Measurements from ENCODE around the gene CATSPER1. TPM values are rescaled to one million over a fixed set of nuclear protein-coding genes. Genes with fewer than 3 reads are reported as not detected.

The CATSPER1 gene
- not detected for total RNA-seq

DNA sequence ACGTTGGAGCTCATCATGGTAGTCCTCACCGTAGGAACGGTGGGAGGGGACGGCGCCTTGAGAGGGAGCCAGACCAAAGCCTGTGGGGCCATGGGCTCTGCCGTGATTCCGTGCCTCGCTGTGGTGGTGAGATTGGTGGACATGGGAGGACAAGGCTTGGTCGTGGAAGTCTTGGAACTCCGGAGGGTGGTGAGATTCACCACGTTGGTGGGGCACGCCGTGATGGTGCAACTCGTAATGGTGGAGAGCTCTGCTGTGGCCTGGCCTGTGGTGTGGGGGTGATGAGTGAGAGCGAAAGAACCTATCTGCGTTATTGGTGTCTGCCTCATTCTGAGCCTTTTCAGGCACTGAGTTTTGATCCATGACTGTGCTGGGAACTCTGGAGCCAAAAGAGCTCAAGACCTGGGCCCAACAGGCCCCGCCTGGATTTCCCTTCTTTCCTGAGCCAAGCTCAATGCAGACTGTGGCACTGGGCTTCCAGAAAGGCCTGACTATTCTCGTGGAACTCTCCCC lies at the start of gene CATSPER1:
Gene CATSPER1 (minus strand): TSS at position 463 of the 513 bp plus-strand sequence. CDS start 100 bp downstream, at position 363.
- DNase-seq: no peak

DNA sequence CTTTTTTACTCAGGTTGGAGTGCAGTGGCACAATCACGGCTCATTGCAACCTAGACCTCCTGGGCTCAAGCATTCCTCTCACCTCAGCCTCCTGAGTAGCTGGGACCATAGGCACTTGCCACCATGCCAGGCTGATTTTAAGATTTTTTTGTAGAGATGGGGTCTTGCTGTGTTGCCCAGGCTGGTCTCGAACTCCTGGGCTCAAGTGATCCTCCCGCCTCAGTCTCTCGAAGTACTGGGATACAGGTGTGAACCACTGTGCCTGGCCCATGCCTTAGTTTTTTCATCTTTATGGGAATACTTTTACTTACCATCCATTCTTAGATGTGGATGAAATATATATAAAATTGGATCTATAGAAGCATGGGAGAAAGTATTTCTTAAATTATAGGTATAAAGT lies 49.0 kb upstream of the CATSPER1 start:
- no peak for DNase-seq

DNA sequence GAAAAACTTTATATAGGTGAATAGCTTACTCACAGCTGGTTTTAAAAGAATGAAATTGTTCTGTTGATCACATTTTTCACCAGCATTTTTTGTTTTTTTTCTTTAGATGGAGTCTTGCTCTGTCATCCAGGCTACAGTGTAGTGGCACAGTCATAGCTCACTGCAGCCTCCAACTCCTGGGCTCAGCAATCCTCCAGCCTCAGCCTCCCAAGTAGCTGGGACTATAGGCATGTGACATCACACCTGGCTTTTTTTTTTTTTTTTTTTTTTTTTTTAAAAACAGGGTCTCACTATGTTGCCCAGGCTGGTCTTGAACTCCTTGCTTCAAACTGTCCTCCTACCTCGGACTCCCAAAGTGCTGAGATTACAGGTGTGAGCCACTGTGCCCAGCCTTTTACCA lies 47.4 kb upstream of the CATSPER1 start:
- no peak for DNase-seq

DNA sequence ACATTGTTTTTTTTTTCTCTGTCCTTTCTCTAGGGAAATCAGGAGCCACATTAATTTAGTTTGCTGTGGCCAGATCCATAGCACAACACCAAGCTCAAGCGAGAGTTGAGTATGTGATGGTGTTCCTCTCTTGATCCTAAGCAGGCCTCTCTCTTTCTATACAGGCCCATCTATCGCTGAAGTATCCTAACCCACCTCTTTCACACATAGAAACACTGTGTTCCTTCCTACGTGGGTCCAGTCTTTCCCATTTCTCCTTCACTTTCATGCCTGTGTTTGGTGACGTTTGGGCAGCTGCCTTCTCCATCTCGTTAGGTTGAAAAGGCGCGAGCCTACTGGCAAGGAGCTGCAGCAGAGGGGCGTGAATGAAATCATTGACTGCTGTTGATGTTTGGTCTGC lies 46.2 kb upstream of the CATSPER1 start:
- DNase-seq: no peak

DNA sequence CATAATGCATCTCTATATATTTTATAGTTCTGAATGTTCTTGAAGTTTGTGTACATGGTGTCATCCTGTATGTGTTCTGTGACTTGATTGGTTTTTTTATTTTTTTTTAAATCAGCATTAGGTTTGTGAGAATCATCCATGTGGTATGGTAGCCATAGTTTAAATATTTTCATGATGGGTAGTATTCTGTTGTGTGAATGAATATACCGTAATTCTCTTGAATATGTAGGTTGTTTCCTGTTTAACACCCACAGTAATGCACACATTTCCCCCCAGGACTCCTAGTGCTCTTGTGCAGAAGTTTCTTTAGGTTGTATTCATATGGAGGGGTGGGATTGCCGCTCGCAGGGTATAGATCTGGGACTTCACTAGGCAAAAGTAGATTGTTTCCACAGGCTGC lies 45.8 kb upstream of the CATSPER1 start:
- no peak for DNase-seq

DNA sequence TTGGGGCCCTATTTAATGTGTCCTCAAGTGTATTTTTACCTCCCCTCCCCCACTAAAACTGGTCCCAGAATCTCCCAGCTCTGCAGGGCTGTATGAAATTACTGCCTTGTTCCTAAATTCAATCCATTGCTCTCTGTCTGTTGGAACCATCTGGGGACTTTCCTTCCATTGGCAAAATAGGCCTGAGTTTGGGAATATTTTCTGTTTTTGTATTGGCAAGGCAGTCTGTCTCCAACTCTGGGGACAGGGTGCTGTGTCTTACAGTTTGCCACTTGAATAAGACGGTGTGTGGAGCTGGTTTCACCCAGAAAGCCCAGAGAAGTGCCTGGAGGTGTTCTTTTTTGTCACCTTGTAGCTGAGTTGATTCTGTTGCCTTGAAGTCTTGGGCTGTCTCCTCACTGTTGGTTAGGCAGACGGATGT lies 45.1 kb upstream of the CATSPER1 start:
- DNase-seq: no peak

DNA sequence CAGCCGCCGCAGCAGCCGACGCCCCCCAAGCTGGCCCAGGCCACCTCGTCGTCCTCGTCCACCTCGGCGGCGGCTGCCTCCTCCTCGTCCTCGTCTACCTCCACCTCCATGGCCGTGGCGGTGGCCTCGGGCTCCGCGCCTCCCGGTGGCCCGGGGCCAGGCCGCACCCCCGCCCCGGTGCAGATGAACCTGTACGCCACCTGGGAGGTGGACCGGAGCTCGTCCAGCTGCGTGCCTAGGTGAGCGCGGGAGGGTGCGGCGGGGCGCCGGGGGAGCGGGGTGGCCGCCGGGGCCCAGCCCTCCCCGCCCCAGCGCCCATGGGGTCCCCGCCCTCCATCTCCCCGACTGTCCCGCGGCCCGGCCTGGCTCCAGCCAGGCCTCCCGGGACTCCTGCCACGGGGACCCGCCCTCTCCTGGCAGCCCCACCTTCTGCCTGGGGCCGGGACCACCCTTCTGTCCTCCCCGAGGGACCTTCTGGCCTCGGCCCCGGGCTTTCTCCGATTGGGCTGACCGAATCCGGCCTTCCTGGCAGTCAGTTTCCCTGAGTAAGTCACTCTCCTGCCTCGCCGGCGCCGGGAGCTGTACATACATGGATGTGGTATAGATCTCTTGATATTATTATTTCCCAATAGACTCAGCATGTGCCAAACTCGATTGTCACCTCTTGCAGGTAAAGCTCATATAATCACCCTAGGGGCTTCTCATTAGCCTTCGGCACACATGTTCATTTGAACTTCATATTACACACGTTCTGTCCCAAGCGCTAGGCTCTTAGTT lies 44.5 kb upstream of the CATSPER1 start:
- peak; percentile 24 for DNase-seq

DNA sequence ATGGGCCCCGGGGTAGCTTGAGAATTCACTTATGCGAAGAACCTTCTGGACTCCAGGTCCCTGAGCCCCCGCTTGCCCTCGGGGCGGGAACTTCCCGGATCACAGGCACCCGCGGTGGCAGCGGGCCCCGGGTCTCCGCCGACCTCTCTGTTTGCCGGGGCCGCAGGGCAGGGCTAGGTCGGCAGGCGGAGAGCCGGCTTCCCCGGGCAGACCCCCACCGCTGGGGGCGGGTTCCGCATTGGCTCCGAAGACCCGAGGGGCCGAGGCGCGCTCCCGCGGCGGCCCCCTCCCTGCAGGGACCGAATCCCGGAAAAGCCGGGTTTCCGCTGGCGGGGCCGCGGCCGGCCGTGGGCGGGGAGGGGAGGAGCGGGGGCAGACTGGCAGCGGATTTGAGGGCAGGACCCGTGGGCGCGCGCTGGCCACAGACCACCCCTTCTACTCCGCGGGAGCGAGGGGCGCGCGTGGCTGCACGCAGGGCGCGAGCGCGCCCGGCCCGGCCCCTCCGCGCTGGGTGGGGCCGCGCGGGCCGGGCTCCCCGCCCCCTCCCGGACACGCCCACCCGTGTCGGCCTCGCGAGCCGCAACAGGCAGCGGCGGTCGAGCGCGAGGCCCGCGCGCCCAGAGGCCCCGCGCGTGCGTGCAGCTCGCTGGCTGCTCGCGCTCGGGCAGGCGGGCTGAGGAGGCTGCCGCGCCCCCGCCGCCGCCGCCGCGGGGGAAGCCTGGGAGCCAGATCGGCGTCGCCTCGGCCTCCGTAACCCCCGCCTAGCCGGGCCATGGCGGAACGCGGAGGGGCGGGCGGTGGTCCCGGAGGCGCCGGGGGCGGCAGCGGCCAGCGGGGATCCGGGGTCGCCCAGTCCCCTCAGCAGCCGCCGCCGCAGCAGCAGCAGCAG lies 43.7 kb upstream of the CATSPER1 start, which contains the start of gene PACS1:
Gene PACS1 (plus strand): TSS at position 558 of the 889 bp plus-strand sequence. CDS start 215 bp downstream, at position 773.
- peak; percentile 50 for DNase-seq

DNA sequence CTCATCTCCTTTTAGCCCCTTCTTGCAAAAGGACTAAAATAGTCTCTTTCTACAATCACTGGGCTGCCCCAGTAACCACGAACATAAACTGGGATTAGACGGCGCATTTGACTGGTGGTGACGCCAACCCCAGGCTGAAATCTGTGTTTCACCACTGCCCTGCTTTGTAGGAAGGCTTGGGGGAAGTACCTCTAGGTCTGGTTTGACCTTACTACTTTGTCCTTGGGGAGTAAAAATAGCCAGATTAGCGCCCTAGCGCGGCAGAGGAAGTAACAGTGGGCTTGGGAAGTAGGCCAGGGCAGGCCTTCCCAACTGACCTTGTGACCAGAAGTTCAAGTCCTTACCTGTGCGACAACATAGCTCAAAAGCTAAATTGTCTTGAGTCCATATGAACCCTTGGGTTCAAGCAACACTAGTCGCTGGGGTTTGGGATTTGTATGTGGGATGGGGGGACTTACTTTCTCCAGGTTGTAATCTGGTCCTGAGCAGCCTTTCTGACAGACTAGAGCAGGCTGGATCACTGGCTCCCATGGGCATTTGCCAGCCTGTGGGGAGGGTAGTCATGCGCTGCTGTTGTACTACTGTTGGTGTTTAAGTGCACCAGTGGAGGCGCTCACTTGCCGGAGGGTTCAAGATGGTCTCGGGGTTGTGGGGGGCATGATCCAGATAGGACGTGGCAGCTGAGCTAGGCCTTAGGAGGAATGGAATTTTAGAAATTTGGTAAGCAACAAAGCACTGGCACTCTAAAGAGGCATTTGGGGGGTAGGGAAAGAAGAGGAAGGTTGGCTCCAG lies 42.8 kb upstream of the CATSPER1 start:
- DNase-seq: peak; percentile 29

DNA sequence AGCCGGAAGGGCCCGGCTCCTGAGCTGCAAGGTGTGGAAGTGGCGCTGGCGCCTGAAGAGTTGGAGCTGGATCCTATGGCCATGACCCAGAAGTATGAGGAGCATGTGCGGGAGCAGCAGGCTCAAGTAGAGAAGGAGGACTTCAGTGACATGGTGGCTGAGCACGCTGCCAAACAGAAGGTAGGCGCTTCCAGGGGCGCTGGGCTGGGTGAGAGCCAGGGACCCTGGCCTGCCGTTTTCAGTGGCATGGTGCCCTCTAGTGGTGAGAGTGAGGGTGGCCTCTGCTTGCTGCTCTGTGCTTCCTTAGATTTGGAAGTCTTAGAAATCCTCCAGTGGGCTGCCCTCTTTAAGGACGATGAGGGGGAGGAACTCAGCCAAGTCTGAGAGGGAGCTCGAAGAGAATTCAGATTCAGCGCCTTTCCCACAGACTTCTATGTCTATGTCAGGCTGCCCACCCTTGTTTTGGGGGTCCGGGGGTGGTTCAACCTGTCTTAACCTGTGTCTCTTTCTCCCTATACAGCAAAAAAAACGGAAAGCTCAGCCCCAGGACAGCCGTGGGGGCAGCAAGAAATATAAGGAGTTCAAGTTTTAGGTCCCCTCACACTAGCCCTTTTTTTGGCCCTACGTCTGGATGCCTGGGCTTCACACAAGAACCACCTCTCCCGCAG lies 42.0 kb upstream of the CATSPER1 start:
- DNase-seq: no peak

DNA sequence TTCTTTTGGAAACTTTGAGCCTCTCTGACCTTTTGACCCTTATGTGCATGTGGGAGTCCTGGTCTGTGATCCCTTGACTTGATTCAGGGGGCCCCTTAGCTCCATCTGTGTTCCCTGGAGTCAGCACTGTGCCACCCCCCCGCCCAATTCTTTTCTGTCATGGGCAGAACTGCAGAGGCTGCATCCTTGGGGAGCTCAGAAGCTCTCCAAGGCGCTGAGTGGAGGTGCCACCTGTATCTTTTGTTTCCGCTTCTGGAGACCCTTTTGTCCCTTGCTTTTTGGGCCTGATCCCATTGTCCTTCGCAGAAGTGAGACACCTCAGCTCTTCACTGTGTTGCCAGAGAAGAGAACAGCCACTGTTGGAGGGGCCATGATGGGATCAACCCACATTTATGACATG lies 41.4 kb upstream of the CATSPER1 start:
- no peak for DNase-seq

DNA sequence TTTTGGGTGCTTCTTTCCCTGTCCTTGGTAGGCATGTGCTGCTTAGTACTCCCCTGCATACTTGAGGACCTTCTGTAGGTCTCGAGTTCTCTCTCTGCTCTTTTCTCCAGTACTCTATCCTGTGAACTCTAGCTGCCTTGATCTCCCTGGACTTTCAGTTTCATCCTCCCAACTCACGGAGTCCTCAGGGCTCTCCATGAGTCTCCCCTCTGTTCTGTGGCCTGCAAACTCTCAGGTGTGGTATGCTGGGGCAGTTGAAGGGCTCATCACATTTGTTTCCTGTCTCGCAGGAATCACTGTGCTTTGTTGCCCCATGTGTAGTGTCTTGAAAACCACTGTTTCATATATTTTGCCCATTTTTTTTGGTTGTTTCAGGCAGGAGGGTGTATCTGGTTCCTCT lies 40.5 kb upstream of the CATSPER1 start:
- DNase-seq: no peak

DNA sequence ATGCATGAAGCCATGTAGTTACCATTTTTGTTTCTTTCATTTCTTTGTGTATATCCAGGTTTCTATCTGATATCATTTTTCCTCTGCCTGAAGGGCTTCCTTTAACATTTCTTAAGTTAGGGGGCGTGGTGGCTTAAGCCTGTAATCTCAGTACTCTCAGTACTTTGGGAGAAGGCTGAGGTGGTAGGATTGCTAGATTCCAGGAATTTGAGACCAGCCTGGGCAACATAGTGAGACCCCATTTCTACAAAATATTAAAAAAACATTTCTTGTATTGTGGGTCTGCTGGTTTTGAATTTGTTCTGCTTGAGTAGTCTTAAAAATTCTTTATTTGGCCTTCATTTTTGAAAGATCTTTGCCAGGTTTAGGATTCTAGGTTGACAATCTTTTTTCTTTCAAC lies 38.3 kb upstream of the CATSPER1 start:
- DNase-seq: no peak

DNA sequence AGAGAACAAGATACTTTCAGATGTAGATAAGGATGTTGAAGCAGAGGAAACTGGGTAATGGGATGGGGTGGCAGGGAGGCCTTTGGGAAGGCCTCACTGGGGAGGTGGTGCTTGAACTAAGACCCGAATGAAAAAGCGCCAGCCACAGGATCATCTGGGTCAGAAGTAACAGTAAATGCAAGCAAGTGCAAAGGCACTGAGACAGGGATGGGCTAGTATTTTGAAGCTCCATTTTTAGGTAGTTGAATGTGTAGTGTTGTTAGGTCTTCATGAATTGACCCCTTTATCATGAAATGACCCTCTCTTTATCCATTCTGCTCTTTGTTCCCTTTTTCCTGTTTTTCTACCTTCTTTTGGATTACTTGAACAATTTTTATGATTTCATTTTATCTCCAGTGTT lies 37.6 kb upstream of the CATSPER1 start:
- no peak for DNase-seq

DNA sequence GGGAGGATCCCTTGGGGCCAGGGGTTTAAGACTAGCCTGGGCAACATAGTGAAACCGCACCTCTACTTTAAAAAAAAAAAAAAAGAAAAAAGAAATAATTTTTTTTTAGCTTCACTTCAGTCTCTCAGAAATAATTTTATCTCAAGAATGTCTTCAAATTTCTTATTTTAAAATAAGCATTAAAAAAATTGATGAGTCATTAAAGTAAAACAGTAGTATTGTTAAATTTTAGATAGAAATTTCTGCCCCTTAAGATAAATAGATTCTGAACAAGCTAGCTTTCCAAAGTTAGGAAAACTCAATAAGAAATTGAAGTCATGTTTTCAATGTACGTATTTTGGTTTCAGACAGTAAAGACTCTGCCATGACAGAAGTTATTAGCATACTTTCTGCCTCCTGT lies 36.1 kb upstream of the CATSPER1 start:
- no peak for DNase-seq

DNA sequence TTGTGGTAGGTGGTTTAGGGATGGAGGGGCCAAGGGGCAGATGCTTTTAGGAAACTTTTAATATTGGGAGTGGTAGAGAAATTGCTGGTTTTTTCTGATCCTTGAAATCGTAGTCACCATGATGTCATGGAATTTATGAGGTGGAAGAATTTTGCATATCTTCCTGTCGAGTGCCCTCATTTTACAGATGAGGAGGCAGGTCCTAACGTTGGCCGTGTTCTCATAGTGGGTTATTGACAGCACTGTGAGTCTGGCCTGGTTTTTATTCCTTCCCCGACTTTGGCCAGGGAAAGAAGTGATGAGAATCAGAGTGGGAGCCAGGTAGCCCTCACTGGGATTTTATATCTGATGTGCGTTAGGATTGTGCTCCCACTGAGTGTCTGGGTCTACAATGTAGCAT lies 35.0 kb upstream of the CATSPER1 start:
- no peak for DNase-seq

DNA sequence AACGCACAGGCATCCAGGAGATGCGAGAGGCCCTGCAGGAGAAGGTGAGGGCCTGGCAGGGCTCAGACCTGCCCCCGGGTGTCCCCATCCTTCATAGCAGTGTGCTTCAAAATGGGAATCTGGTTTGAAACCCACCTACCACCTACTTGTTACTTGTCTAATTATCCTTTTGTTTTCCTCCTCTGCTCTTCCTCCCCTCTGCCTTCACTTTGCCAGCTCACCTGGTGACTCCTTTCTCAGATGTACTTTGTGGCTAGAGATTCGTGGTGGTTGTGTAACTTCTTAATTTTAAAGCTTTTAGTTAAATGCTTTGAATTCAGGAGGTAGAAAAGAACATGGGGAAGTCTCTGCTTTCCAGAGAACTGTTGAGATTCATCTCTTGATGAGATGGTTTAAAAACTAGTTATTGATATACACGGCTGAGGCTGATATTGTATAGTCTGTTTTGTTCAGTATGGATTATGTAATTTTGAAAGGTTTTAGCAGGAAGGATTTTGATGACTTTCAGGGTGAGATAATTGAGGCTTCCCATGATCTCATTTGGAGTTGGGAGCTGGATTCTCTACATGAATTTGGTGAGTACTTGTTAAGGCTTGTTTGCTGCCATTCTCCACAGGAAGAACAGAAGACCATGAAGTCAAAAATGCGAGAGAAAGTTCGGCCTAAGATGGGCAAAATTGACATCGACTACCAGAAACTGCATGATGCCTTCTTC lies 33.8 kb upstream of the CATSPER1 start:
- no peak for DNase-seq

DNA sequence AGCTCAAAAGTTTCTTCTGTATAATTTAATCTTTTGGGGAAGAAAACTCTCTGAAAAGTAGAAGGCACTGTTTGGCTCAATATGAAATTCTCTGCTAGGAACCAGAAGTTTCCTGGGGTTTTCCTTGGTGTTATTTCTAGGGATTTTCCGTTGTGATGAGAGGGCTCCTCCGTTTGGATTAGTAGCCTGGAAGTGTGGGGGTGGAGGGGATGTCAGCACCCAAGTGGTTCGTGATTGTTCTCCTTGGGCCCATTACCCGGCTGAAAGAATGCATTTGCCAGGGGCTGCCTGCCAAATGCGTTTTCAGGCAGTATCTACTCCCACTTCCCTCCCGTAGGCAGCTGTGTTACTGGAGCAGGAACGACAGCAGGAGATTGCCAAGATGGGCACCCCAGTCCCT lies 30.2 kb upstream of the CATSPER1 start:
- DNase-seq: no peak

DNA sequence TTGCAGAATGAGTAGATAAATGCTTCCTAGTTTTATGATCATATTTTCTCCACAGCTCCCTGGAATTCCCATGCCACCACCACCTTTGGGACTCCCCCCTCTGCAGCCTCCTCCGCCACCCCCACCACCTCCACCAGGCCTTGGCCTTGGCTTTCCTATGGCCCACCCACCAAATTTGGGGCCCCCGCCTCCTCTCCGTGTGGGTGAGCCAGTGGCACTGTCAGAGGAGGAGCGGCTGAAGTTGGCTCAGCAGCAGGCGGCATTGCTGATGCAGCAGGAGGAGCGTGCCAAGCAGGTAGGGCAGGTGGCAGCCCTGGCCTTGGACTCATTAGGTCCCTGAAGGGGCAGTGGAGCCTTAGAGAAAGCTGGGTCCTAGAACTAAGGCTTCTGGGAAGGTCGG lies 28.7 kb upstream of the CATSPER1 start:
- no peak for DNase-seq

DNA sequence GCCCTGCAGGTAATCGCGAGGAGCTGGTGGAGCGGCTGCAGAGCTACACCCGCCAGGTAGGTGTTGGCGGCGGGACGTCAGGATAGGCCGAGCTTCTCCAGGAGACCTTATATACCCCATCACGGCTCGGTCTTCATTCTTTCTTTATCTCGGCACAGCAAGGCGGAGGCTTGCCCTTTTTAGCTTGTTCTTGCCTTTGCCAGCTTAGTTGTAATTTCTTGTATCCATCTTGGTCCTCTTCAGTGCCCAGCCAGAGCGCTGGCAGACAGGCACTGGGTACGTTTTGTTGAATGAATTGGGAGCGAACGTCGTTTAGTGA lies 26.3 kb upstream of the CATSPER1 start:
- no peak for DNase-seq
